NCI-H1048 (cell line): Measurements from ENCODE around the gene ECD.

Experiments
- DNase-seq: peaks from one replicate; lab custom pipeline; 2025; lab: John Stamatoyannopoulos, UW

The ECD gene

DNA sequence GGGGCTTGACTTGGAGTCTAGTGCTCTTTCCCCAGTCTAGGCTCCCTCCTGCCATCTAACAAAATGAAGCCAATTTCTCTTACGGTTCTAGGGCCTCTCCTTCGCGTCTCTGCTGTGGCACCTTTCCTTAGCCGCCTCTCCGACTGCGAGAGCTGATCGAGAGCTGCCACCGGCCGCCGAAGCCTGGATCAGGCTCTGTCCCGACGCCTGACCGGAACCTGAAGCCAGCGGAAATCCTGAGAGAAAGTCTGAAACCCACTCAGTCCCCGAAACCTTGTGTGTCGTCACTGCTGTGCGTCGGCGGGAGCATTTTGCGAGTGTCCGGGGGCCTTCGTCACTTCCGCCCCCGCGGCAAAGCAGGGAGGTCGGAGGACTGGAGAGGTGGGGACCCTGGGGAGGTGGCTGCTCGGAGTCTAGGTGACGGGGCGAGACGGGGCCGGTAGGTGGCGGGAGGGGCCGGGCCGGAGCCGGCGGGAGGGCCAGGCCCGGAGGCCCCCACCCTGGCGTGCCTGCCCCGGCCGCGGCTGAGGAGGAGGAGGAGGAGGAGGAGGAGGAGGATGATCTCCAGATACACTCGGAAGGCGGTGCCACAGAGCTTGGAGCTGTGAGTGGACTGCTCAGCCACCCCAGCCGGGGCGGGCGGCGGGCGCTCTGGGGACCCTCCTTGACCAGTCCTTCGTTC lies at the start of gene ECD, which contains the start of gene FAM149B1:
Gene ECD (minus strand): TSS at position 226 of the 682 bp plus-strand sequence. CDS start 4,071 bp downstream, outside the sequence.
Gene FAM149B1 (plus strand): TSS at position 337 of the 682 bp plus-strand sequence. CDS start 221 bp downstream, at position 558.
- DNase-seq, result peak; percentile 68

DNA sequence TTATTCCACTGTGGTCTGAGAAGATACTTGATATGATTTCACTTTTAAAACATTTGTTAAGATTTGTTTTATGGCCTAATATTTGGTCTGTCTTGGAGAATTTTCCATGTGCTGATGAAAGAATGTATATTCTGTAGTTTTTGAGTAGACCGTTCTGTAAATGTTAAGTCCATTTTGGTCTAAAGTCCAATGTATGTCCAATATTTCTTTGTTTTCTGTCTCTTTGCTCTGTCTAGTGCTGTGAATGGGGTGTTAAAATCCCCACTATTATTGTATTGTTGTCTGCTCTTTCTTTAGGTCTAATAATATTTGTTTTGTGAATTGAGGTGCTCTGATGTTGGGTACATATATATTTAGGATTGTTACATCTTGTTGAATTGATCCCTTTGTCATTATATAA lies 47.9 kb upstream of the ECD start:
- no peak for DNase-seq

DNA sequence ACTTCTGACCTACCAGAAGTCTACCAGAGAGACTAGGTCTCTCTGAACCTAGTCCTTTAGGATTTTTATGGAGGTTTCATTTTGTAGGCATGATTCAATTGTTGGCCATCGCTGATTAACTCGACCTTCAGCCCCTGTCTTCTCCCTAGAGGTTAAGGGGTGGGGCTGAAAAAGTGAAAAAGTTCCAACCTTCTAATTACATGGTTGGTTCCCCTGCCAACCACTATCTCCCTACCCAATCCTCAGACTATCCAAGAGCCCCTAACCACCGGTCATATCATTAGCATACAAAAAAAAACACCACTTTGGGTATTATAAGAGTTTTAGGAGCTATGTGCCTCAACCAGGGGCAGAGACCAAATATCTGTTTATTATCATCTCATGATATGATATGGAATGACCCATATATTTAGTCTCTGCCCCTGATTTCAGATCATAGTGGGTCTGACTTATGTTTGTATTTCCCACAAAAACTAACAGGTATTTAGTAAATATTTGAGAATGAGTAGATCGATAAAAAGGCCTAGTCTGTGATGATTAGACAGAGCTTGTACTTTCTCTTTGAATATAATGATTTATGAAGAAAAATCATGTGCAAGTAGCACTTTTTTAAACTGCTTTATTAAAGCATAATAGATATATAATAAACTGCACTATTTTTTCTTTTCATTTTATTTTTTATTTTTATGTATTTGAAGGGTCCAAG lies 43.5 kb upstream of the ECD start:
- no peak for DNase-seq

DNA sequence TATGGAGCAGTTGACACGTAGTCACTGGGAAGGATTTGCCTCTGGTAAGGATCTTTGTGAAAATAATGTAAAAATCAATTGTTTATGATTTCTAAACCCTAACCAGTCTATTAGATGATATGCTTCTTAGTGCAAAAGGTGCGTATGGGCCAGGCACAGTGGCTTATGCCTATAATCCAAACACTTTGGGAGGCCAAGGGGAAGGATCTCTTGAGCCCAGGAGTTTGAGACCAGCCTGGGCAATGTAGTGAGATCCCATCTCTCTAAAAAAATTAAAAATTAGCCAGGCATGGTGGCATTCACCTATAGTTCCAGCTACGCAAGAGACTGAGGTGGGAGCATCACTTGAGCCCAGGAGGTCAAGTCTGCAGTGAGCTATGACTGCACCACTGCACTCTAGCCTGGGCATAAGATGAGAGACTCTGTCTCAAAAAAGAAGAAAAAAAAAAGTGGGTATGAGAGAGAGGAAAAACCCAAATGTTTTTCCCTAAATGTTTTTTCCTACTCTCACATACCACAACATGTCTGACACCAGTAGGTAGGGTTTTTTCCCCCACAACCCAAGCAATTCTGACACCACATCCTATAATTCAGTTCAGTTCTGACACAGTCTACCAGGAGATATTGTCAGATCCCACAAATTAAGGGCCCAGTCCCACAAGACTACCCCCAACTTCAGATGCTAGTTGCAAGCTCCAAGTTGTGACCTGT lies 42.7 kb upstream of the ECD start:
- DNase-seq, result no peak

DNA sequence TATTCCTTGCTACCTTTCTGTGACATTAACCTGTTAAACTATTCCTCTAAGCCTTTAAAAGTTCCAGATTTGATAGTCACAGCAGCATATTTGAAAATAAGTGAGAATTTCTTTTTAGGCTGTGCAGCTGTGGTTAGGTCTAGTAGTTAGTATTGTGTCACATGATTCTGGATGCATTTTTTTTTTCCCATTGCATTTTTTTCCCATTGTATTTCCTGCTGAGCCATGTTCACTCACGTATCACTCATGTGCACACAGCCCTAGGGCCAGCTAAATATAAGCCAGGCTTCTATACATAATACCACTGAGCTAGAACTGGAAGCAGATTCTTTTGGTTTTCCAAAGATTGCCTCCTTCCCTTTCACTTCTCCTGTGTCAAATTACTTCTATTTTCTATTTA lies 41.9 kb upstream of the ECD start:
- no peak for DNase-seq

DNA sequence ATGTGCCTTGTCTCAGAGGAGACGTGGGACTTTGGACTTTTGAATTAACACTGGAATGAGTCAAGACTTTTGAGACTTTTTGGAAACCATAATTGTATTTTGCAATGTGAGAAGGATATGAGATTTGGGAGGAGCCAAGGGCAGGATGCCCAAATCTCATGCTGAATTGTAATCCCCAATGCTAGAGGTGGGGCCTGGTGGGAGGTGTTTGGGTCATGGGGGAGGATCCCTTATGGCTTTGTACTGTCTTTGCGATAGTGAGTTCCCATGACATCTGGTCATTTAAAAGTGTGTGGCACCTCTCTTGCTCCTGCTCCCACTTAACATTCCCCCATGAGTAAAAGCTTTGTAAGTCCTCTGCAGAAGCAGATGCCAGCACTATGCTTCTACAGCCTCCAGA lies 40.1 kb upstream of the ECD start:
- no peak for DNase-seq

DNA sequence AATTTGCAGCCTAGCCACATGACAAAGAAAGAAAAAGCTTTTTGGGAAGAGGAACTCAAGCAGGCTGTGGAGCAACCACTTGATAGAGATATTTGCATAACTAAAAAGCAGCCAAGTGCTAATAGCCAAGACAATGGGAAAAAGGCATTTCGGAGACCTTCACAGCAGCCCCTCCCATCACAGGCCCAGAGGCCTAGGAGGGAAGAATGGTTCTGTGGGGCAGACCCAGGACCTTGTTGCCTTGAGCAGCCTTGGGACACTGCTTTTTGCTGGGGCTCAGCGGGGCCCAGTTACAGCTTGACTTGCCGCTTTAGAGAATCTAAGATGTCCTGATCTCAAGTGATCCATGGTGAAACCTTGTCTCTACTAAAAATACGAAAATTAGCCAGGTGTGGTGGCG lies 38.6 kb upstream of the ECD start:
- DNase-seq, result no peak

DNA sequence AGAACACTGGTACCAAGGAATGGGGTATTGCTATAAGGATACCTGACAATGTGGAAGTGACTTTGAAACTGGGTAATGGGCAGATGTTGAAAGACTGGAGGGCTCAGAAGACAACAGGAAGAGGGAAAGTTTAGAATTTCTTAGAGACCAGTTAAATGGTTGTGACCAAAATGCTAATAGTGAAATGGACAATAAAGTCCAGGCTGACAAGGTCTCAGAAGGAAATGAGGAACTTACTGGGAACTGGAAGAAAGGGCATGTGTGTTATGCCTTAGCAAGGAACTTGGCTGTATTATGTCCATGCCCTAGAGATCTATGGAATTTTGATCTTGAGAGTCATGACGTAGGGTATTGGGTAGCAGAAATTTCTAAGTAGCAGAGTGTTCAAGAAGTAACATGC lies 38.1 kb upstream of the ECD start:
- no peak for DNase-seq

DNA sequence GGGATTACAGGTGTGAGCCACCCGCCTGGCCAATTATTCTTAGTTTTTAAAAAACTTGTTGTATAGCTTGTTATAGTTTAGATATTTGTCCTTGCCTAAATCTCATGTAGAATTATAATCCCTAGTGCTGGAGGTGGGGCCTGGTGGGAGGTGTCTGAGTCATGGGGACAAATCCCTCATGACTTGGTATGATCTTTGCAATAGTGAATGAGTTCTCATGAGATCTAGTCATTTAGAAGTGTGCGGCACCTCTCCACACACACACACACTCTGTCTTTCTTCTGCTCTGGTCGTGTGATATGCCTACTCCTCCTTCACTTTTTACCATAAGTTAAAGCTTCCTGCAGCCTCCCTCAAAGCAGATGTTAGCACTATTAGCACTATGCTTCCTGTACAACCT lies 37.3 kb upstream of the ECD start:
- DNase-seq, result no peak

DNA sequence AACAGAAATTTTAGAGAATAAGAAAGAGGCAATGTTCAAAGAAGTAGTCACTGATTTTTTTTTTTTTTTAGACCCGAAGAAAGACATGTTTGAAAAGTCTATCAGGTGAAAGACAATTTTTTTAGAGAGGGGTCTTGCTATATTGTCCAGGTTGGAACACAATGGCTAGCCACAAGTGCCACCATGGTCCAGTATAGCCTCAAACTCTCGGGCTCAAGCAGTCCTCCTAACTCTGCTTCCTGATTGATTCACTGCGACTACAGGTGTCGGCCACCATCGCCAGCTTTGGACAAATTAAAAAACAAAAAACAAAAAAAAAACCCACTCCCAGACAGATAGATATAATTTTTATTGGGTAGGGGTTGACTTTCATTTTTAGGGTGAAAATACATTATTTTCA lies 22.4 kb upstream of the ECD start:
- no peak for DNase-seq

DNA sequence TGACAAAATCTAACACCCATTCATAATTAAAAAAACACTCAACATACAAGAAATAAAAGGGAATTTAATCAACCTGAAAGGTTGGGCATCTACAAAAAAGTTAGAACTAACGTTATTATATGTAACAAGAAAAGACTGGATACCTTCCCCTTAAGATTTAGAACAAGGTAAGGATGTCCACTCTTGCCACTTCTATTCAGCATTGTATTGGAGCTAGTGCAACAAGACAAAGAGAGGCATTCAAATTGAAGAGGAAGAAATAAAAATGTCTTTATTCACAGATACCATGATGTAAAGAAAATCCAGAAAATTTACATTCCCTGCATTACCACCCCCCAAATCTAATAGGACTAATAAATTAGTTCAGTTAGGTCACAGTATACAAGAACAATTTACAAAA lies 18.5 kb upstream of the ECD start:
- DNase-seq, result no peak

DNA sequence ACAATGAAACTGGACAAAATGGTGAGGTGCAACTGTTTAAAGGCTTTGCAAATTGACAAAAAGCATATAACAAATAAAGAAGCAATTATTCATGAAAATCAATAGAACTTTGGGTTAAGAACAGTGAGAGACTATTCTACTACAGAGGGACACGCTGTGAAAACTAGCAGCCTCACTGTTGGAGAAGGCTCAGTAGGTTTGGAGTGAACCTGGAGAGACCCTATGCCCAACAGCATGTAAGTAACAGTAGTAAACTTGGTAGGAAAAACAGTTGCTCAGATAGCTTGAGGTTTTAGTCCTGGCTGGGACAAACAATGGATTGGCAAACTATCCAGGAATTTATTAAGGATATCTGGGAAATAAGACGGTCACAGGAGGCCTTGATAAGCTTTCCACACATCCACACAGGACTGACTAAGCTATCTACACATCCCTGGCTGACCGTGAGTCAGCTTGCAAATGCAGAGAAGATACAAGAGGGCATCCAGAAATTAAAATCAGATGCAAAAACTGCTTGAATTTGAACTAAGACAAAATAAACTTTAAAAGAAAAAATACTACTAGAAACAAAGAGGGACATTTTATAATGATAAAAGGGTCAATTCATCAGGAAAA lies 16.0 kb upstream of the ECD start:
- DNase-seq, result no peak

DNA sequence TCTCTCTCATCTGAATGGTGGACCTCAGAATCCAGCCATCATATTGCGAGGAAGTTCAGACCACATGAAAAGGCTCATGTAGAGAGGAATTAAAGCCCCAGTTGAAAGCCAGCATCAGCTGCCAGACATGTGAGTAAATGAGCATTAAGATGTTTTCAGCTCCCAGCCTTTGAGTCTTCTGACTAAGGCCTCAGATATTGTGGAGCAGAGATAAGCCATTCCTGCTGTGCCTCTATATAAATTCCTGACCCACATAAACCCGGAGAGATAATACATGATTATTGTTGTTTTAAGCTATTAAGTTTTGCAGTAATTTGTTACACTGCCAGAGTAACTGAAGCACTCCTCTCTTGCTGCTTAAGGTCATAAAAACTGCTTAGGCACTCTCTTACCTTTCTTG lies 14.8 kb upstream of the ECD start:
- DNase-seq, result no peak

DNA sequence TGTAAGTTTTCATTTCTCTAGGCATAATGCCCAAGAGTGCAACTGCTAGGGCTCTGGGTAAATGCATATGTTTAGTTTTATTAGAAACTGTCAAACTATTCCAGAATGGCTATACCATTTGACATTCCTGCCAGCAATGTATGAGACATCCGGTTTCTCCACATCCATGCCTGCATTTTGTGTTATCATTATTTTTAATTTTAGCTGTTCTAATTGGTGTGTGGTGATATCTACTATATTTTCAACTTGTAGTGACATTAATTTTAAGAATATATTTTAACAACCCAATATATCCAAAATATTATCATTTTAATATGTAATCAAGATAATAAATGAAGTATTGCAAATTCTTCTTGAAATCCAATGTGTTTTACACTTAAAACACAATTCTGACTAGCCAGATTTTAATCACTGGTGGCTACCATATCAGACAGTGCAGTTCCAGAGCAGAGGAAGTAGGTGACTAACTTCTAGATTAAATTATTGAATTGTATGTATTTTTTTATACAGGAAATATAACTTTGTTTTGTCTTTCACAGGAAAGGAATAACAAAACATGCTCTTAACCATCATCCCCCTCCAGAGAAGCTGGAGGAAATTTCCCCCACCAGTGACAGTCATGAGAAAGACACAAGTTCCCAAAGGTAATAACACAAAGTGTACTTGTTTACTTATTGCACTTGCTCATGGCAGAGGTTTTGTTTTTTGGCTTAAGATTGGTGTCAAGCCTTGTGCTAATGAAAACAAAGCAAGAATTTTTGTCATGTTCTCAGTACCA lies 6.5 kb upstream of the ECD start:
- DNase-seq, result no peak

DNA sequence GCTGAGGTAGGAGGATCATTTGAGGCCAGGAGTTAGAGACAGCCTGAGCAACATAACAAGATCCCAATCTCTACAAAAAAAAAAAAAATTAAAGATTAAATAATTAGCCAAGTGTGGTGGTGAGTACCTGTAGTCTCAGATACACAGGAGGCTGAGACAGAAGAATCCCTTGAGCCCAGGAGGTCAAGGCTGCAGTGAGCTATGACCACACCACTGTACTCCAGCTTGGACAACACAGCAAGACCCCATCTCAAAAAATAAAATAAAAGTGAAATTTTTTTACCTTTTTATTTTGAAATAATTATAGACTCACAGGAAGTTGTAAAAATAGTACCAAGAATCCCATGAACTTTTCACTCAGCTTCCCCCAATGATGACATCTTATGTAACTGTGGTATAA lies 5.1 kb upstream of the ECD start:
- no peak for DNase-seq

DNA sequence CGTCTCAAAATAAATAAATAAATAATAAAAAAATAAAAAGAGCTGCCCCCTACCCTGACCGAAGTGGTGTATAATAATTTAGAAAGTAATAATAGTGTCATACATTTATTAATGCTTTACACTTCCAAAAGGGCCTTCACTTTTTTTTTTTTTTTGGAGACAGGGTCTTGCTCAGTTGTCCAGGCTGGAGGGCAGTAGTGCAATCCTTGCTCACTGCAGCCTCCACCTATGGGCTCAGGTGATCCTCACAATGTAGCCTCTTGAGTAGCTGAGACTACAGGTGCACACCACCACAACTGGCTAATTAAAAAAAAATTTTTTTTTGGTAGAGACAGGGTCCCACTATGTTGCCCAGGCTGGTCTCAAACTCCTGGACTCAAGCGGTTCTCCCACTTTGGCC lies 1.5 kb upstream of the ECD start:
- no peak for DNase-seq

DNA sequence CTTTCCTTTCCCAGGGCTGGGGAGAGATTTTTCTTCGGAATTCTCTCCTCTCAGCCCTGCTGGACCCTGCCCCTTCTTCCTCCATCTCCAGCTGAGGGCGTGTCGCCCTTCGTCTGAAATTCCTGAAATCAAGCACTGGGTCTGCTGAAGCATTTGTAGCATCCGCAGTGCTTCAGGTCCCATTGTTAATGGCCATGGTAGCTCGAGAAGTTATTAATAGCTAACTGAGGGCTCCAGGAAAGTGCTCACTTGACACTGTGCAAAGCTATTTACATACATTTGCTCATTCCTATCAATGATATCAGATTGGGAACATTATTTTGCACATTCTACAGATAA lies 626 bp upstream of the ECD start:
- no peak for DNase-seq

DNA sequence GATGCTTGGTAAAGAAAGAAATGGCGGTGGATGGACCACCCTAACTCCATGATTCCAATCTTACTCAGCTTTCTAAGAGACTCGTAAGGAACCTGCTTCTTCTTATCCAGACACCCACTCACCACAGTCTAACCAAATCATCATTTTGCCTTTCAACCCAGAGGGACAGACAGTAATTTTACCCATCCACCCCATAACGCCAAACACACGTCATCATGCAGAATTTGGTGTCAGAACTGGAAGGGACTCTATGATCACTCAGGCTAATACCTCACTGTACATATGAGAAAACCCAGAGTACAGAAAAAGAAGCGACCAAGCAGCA lies 388 bp downstream of the ECD start:
- no peak for DNase-seq

DNA sequence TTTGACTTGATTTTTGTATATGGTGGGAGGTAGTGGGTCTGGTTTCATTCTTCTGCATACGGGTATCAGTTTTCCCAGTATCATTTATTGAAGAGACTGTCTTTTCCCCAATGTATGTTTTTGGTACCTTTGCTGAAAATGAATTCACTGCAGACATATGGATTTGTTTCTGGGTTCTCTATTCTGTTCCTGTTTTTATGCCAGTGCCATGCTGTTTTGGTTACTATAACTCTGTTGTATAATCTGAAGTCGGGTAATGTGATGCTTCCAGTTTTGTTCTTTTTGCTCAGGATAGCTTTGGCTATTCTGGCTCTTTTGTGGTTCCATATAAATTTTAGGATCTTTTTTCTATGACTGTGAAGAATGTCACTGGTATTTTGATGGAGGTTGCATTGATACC lies 836 bp downstream of the ECD start:
- no peak for DNase-seq

DNA sequence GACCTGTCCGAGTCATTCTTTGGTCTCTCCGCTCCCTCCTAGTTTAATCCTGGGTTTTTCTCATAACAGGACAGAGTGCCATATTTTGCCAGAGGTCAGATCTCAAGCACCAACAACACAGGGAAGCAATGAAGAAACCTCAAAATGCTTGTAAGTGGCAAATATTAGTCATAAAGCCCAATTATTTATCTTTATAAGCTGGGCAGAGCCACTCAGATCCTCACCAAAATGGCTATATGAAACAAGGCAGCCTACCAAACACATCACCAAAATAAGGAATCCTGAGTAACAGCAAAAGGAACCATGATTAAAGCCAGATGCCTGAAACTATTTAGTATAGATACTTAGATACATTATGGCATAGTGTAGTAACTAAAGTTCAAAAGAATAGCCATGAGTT lies 4.7 kb downstream of the ECD start:
- DNase-seq, result no peak

DNA sequence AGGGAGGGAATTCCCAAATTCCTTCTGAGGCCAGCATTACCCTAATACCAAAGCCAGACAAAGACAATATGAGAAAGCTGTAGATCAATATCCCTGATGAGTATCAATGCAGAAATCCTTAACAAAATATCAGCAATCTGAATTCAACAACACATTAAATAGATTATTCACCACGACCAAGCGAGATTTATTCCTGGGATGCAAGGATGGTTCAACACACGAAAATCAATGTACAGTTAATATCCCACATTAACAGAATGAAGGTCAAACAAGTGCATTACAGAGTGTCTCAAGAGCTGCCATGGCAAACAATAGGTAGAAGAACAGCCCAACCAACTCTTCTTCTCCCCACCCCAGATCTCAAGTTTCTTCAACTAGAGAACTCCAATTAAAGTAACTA lies 6.1 kb downstream of the ECD start:
- DNase-seq, result no peak

DNA sequence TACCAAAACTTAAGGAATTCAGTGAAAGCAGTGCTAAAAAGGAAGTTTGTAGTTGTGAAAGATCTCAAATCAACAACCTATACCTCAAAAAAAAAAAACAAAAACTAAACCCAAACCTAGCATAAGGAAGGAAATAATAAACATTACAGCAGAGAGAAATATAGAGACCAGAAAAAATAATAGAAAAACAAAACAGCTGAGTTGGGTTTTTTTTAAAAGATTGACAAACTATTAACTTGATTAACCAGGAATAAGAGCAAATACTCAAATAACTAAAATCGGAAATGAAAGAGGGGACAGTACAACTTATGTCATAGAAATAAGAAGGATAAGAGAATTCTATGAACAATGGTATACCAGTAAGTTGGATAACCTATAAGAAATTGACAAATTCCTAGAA lies 6.7 kb downstream of the ECD start:
- DNase-seq, result no peak
